ENCODE measurements around the gene MCM9.

DNA sequence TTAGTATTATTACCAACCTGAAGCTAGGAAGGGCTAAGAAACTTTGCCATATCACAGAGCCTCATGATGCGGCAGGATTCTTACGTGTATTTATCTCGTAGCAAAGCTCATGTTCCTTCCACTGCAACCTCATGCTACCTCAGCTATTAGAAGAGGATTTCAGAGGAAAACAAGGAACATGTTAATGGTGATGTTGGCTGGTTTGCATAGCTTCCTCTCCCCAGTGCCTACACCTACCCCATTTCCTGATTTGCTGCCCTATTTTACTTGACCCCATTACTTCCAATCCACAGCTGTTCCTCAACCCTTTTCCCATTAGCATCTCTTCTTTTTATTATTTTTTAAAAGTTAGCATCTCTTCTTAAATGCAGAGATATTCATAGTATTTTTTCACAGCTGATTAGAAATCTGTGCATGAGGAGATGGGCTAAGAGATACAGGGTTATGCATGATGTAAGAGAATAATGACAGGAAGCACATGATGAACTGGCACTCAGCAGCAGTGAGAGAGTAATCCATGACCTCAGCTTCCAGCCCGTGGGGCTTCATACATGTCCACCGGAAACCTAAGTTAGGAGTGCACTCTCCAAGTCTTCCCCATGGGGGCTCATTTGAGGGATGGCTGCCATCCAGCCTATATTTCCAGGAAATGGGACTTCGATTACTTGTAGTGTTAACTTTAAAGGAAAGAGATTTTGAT, 147.1 kb downstream of the MCM9 start:
- TF ChIP-seq, protein P1, sequence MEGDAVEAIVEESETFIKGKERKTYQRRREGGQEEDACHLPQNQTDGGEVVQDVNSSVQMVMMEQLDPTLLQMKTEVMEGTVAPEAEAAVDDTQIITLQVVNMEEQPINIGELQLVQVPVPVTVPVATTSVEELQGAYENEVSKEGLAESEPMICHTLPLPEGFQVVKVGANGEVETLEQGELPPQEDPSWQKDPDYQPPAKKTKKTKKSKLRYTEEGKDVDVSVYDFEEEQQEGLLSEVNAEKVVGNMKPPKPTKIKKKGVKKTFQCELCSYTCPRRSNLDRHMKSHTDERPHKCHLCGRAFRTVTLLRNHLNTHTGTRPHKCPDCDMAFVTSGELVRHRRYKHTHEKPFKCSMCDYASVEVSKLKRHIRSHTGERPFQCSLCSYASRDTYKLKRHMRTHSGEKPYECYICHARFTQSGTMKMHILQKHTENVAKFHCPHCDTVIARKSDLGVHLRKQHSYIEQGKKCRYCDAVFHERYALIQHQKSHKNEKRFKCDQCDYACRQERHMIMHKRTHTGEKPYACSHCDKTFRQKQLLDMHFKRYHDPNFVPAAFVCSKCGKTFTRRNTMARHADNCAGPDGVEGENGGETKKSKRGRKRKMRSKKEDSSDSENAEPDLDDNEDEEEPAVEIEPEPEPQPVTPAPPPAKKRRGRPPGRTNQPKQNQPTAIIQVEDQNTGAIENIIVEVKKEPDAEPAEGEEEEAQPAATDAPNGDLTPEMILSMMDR (IDR thresholded peaks at IDR 0.05; ENCODE audit: low read depth, low read length), result no peak
- no peak for TF ChIP-seq POLR2A (IDR thresholded peaks at IDR 0.05; ENCODE audit: extremely low read depth, insufficient read length)
- TF ChIP-seq, protein P2, sequence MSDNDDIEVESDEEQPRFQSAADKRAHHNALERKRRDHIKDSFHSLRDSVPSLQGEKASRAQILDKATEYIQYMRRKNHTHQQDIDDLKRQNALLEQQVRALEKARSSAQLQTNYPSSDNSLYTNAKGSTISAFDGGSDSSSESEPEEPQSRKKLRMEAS (IDR thresholded peaks at IDR 0.05; ENCODE audit: low read depth, low read length), result no peak
- no peak for TF ChIP-seq MYC (IDR thresholded peaks at IDR 0.05; ENCODE audit: low read depth, low read length)

Measured in NB4 (cell line).